HG02870 (cell line): Measurements from ENCODE around the gene CD99.

ENCODE experiments used
- ATAC-seq: cut with Tn5 transposase; IDR thresholded peaks from one replicate; pipeline ENCODE4 v1.9.1; 2021; ENCODE audit warnings: mild to moderate bottlenecking, moderate library complexity; ENCODE audit not compliant: unreplicated experiment

The CD99 gene

GRCh38 chrX:2697306-2697705 lies 6.2 kb downstream of the CD99 start:
- ATAC-seq, result peak; percentile 10

GRCh38 chrX:2697741-2698299 lies 6.7 kb downstream of the CD99 start:
- ATAC-seq, result no peak

- no peak for ATAC-seq
These were observed 7.5 kb downstream of the CD99 start for GRCh38 chrX:2698604-2699003.

GRCh38 chrX:2699959-2700358 lies 8.9 kb downstream of the CD99 start:
- no peak for ATAC-seq

- ATAC-seq, result no peak
These were observed 9.6 kb downstream of the CD99 start for GRCh38 chrX:2700405-2701320.

GRCh38 chrX:2701600-2701999 lies 10.5 kb downstream of the CD99 start:
- peak; percentile 20 for ATAC-seq

DNA sequence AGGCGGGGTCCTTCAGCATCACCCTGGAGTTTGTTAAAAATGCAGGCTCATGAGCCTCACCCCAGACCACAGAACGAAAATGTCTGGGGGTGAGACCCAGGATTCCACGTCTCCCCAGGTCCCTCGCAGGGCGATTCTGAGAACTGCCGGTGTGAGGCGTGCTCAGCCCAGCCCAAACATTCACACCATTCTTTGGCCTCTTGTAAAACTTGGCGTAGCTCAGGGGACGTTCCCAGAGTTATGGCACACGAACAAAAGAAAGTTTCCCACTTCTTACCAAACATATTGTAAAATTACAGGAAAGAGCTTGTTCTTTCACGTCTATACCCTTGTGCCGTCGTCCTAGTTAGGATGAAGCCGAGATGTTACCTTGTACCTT lies 12.9 kb downstream of the CD99 start:
- ATAC-seq, result no peak

- no peak for ATAC-seq
These were observed 14.1 kb downstream of the CD99 start for GRCh38 chrX:2705046-2705832.

DNA sequence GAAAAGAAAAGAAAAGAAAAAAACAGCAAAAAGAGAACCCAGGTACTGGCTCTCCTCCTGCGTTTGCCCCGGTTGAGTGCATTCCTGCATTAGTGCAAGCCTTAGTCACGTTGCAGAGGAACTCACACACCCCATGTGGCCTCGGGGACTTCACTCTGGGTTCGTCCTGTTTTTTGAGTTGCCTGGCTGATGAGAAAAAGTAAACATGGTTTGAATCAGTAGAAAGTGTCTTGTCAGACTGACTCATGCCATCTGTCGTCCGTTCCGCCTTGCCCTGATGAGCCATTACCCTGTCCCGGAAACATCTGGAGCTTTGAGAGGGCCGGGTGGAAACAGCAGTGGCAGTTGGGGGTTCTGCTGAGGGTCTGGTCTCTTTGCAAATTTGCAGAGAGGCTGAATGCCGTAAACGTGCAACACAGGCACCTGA lies 16.3 kb downstream of the CD99 start:
- peak; percentile 94 for ATAC-seq

GRCh38 chrX:2708021-2708420 lies 16.9 kb downstream of the CD99 start:
- ATAC-seq, result no peak

- no peak for ATAC-seq
These were observed 17.6 kb downstream of the CD99 start for GRCh38 chrX:2708592-2709188.

DNA sequence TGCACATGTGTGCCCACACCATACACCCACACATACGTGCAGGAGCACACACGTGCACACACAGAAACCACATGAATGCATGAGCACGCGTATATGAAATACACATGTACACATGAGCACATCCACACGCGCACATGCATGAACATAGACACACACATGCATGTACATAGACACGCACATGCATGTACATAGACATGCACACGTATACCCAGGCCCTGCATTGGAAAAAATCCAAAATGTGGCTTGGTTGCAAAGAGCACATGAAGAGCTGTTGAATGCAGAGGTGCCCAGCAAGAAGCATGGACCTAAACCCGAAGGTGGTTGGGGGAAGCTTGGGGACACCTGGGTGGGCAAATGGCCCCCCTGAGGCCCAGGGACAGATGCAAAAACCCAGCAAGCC lies 18.5 kb downstream of the CD99 start:
- ATAC-seq, result no peak

DNA sequence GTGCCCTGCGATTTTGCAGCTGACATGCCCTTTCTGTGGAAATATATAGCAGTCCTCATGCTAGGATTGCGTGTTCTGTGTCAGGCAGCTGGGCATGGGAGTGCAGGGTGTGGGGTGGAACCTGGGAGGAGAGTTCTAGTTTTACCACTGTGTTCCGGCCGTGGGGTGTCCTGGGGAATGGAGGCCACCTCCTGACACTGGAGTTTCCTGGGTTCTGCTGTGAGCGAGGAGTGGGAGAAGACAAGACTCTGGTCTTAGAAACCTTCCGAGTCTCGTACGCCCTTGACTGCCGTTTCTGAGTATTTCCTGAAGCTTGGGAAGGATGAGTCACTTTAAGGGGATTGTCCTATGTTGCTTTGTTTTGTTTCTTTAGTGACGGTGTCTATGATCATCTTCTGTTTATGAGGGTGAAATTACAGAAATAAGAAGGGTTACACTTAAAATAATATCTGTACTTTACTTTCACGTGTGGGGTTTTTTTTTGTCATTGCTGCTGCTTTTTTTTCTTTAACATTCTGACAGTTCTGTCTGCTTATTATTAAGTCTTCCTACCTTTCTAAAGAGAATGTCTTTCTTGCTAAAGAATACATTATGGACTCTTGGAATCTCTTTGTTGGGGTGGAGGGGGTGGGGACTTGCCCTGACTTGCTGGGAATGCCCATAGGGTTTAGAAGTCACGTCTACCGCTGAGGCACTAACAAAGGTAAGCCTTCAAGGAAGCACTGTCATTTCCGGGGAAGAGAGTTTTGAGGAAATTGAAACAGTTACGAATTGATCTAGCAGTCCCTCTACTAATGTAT lies 19.1 kb downstream of the CD99 start:
- no peak for ATAC-seq

- no peak for ATAC-seq
These were observed 20.3 kb downstream of the CD99 start for GRCh38 chrX:2711441-2711840.

- no peak for ATAC-seq
These were observed 21.3 kb downstream of the CD99 start for GRCh38 chrX:2712428-2712827.

GRCh38 chrX:2712890-2713840 lies 22.1 kb downstream of the CD99 start:
- no peak for ATAC-seq

- ATAC-seq, result no peak
These were observed 23.5 kb downstream of the CD99 start for GRCh38 chrX:2714551-2714950.

DNA sequence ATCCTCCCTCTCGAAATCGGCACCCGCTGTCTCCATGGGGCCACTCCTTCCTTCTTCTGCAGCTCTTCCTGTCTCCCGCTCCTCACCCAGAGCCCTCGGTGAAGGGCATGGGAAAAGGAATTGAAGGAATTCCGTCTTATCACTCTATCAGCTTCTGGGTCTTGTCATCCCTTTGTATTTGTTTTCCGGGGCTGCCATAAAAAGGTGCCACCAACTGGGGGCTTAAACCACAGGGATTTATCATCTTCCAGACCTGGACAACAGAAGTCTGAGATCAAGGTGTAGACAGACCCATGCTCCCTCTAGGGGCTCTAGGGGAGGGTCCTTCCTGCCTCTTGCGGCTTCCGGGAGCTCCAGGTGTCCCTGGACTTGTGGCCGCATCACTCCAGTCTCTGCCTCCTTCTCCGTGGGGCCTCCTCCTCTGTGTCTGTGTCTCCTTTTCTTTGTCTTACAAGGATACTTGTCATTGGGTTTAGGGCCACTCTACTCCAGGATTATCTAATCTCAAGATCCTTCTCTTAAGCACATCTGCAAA lies 24.0 kb downstream of the CD99 start:
- no peak for ATAC-seq

GRCh38 chrX:2717312-2717711 lies 26.2 kb downstream of the CD99 start:
- ATAC-seq, result no peak
